GM19240 (cell line): ENCODE measurements around the gene PLCL1.

Experiments used
- DNase-seq: peaks from one replicate; pipeline ENCODE4 v3.0.0; 2011; ENCODE audit warnings: low spot score; ENCODE audit not compliant: insufficient read length

Gene PLCL1

GRCh38 chr2:197852108-197852507 is 47.7 kb downstream of the PLCL1 start:
- no peak for DNase-seq

GRCh38 chr2:197853549-197853948 is 49.2 kb downstream of the PLCL1 start:
- no peak for DNase-seq

DNA sequence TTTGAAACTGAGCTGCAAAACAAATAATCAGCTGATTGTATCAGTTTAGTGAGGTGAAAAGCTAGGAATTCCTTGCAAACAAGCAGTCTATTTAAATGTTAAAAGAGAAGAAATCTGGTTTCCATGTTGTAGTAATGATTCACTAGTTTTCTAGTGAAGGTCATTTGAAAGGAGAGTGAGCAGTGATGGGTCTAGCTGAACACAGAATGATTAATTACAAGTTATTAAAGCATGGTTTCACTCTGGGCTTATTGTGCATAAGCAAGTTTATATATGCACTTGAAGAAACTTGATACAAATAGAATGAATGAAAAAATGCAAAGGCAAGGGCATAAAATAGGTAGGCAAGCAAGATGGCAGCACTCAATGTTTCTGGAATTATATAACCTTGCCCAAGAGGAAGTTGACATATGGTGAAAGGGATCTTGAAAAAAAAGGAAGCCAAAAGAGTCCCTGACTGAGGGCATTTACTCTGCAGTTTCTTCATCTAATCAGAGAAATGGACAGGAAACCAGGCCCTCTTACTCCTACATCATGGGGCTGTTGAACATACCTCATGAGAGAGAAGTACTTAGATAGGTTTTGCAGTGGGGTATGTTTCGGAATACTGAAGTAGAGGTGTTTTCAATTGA is 53.2 kb downstream of the PLCL1 start:
- DNase-seq: no peak

GRCh38 chr2:197858607-197859140 is 54.3 kb downstream of the PLCL1 start:
- DNase-seq: no peak

DNA sequence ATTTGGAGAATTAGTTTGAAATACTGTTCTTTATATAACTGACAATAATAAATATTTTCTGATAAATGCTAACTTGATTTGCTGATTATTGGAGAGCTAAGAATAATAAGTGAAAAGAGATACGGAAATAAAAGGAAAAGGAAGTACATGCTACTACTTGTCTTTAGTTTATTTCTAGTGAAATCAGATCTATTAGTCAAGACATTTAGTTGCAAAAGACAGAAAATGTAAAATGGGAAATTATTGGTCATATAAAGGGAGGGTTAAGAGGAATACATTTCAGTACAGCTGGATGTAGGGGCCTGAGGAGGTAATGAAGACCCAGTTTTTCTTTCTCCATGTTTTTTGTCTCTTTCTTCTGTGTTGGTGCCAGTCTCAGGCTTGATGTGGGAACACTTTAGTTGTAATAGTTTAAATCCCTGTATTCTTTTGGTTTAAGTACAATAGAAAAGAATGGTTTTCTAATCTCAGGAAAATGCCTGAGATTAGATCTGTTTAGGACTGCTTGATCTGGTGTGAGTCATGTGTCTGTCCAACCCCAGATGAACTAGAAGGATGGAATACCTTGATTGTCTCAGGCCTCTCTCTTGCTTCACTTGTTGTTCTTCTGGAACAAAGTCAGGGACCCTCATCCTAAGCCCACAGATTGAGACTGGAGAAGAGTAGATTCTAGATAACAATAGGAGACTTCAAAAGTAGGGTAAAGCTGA is 58.0 kb downstream of the PLCL1 start:
- no peak for DNase-seq

DNA sequence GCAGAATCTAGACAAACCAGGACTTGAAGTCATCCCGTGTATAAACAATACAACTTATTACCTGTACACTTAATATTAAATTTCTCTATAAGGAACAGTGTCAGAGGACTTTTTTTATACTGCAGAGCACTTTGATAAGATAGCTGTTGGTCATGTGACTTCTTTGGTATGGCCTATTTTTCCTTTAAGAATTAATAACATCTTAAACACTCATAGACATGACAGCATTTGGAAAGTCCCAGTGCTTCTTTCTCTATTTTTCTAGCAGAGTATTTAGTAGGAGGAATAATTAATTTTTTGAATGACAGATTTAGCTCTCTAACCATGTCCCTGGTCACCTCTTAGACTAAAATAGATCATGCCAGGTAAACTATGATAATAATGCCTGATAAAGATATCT is 59.4 kb downstream of the PLCL1 start:
- DNase-seq: no peak

DNA sequence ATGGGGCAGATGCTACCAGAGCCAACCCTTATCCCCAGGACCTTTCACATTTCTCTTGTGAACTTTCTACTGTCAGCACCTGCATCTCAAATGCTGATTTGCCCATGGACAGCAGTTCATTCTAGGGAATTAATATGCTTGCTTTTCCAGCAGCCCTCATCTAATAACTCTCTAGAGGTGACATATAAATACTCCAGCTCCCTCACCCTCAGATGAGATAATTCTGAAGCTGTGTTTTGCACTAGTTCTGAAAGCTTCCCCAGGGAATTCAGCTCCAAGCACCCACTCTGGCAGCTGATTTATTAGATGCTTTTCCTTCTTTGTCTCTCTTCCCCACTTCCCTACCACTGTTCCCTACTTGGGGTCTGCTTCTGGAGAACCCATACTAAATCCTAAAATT is 62.1 kb downstream of the PLCL1 start:
- no peak for DNase-seq

GRCh38 chr2:197867033-197867432 is 62.6 kb downstream of the PLCL1 start:
- no peak for DNase-seq

- DNase-seq: no peak
Measured at GRCh38 chr2:197867624-197868023, 63.2 kb downstream of the PLCL1 start.

DNA sequence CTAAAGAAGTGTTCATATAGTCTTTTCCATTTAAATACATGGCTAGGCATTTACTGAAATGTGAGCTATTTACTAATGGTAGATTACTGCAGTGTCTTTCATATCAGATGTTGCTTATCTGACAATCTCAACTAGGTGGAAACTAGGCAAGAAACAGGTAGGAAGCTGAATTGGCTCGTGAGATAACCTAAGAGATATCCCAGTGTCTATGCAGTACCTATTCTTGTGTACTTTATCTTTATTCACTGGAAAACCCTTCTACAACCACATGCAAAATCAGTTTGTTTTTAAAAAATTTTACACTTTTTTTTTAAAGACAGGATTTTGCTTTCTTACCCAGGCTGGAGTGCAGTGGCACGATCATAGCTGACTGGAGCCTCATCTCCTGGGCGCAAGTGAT is 63.8 kb downstream of the PLCL1 start:
- DNase-seq: no peak

DNA sequence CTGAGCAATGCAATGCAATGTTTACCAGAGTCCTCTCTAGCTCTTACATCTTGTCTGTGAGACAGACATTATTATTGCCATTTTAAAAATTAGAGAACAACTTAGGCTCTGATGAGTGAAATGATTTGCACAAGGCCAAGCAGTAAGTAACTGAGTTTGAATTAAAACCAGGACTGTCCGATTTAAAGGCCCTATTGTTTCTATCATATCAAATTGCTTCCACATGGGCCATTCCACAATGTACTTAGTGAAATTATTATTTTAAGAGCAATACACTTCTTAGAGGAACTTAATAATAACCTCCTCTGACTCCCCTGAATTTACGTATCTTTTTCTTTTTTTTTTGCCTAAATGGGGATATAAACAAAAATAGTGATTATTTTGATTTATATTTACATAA is 64.6 kb downstream of the PLCL1 start:
- DNase-seq: no peak

GRCh38 chr2:197869501-197870111 is 65.2 kb downstream of the PLCL1 start:
- DNase-seq: no peak

DNA sequence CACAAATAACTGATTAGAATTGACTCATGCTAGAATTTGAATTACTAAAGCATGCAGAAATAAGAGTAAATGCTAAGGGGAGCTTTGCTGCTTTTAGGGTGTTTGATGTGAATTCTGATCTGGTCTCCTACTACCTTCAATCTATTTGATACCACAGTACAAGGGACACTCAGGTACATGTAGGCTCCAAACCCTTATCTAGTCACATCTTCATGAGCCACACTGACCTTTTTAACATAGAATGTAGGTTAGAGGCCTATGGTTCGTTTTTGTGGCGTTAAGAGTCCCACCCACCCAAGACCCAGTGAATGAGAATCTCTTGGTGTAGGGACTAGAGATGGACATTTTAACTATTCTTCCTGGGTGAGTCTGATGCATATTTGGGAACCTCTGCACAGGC is 65.7 kb downstream of the PLCL1 start:
- DNase-seq: no peak

- no peak for DNase-seq
Measured at GRCh38 chr2:197871780-197872456, 67.5 kb downstream of the PLCL1 start.

- no peak for DNase-seq
Measured at GRCh38 chr2:197873293-197873701, 68.9 kb downstream of the PLCL1 start.

- no peak for DNase-seq
Measured at GRCh38 chr2:197875763-197876162, 71.4 kb downstream of the PLCL1 start.

- DNase-seq: no peak
Measured at GRCh38 chr2:197876524-197876923, 72.1 kb downstream of the PLCL1 start.

DNA sequence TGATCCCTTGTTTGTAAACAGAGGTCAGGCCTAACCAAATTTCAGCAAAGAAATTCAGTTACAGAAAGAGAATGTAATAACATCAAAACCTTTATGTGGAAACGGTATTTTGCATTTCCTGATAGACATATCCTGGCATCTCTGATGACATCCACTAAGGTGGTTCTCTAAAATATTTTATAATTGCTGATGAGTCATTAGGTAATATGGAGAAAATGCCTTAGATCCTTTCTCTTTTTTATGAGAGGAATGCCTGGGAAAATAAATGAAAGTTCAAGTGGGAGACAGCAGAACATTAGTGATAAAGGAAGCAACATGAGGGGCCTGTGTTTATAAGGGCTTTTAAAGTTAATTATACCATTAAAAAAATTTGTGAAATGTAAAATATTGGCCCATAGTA is 72.6 kb downstream of the PLCL1 start:
- no peak for DNase-seq

DNA sequence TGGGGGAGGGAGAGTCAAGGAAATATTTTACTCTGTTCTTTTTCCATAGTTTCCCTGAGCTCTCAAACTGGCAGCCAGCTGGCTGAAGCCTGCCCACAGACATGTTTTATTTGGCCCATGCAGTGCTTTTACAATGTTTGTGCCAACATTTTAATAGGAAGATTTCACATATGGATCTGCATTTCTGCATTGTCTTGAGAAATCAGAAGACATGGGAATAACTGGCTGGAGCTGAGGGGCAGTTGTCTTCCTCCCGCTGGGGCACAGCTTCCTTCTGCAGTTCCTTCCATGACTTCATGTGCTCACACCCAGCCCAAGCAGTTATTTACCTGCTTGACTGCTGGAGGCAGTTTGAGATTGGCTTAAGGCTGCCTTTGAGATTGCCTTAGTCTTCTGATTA is 74.4 kb downstream of the PLCL1 start:
- no peak for DNase-seq

DNA sequence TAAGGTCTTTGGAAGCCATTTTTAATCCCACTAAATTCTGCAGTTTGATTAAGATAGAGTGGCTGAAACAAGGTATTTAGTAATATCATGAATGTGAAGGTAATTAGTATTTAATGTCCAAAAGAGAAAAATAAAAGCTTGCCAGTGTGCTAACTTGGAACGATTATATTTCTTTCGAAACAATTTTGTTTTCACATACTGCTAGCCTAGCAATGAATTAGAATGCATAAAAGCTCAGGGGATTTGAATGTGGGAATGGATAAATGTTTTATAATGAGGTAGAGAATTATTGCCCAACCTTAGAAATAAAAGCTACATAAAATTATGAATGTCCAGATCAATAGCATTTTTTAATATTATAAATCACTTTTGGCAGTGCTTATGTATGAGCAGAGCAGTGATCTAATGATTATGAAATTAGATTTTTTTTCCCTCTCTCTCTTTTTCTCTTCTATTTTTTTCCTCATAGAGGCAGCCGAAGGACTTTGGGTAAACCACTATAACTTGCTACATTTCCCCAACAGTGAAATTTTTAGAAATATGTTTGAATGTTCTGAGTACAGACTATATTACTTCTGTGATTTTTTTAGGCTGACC is 75.5 kb downstream of the PLCL1 start:
- DNase-seq: no peak

GRCh38 chr2:197883354-197884032 is 79.1 kb downstream of the PLCL1 start:
- no peak for DNase-seq
